ENCODE data around the gene MACROH2A2.
"Not testable (repeated sequence)": the region's sequence is repeated elsewhere in the genome, so short reads cannot be mapped to it uniquely, and the experiment has no call there.

Gene MACROH2A2

GRCh38 chr10:70147259-70147625, 94.6 kb downstream of the MACROH2A2 start:
- DNase-seq (ENCODE audit: low read depth in 1 of 2, low spot score in 1 of 2): no peak

GRCh38 chr10:70148516-70148915, 95.9 kb downstream of the MACROH2A2 start:
- no peak for DNase-seq (ENCODE audit: low read depth in 1 of 2, low spot score in 1 of 2)

GRCh38 chr10:70155255-70155838, 102.7 kb downstream of the MACROH2A2 start:
- no peak for DNase-seq (ENCODE audit: low read depth in 1 of 2, low spot score in 1 of 2)

GRCh38 chr10:70158113-70158512, 105.5 kb downstream of the MACROH2A2 start:
- DNase-seq (ENCODE audit: low read depth in 1 of 2, low spot score in 1 of 2): no peak

- not testable (repeated sequence) for DNase-seq (ENCODE audit: low read depth in 1 of 2, low spot score in 1 of 2)
Measured at GRCh38 chr10:70159366-70159765, 106.7 kb downstream of the MACROH2A2 start.

GRCh38 chr10:70160798-70161197, 108.2 kb downstream of the MACROH2A2 start:
- DNase-seq (ENCODE audit: low read depth in 1 of 2, low spot score in 1 of 2): no peak
